ENCODE measurements around the gene RALGPS1. TPM values are rescaled to one million over a fixed set of nuclear protein-coding genes. Genes with fewer than 3 reads are reported as not detected.

RALGPS1 gene
- total RNA-seq, 1 experiment from 2014 or later, result 8.2 TPM

DNA sequence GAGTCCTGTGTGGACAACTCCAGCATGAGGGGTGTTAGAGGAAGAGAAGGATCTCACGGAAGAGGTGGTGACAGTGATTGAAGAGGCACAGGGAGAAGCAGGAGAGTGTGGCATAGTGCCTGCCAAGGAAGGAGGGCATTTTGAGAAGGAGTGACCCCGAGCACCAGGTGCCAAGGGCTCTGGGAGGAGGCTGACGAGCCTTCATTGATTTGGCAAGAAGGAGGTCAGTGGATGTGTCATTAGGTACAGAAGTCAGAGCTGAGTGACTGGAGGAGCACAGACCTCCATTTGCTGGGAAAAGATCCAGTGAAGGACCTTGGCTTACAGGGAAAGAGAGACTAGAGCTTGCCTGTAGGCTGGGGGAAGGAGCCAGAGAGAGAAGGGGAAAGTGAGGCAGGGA is 278.2 kb downstream of the RALGPS1 start:
- H3K79me2 ChIP-seq (ENCODE audit: low read length), result no peaks in the 10 kb centered on the region
- no peak overlapping the region for H3K4me2 ChIP-seq (ENCODE audit: low read depth, low read length, poor library complexity, severe bottlenecking)
- H3K27ac ChIP-seq (ENCODE audit: low read length), result no peak overlapping the region
- no peak for DNase-seq
- no peaks in the 10 kb centered on the region for H3K9me3 ChIP-seq (ENCODE audit: low read length)
- H3K9me2 ChIP-seq (replicated peaks; ENCODE audit: insufficient read depth, low read length), result no peaks in the 10 kb centered on the region
- H3K36me3 ChIP-seq (ENCODE audit: insufficient read depth, low read length), result no peaks in the 10 kb centered on the region
- no peak overlapping the region for H3K9ac ChIP-seq (ENCODE audit: low read length)
- no peak overlapping the region for H2AFZ ChIP-seq (ENCODE audit: low read length)
- H3K4me1 ChIP-seq (ENCODE audit: low read length), result no peaks in the 10 kb centered on the region
- no peak overlapping the region for H3K4me3 ChIP-seq (ENCODE audit: low read length)
- H3K27me3 ChIP-seq (ENCODE audit: low read length), result no peaks in the 10 kb centered on the region
- H4K20me1 ChIP-seq (ENCODE audit: insufficient read depth, low read depth, low read length), result no peaks in the 10 kb centered on the region

DNA sequence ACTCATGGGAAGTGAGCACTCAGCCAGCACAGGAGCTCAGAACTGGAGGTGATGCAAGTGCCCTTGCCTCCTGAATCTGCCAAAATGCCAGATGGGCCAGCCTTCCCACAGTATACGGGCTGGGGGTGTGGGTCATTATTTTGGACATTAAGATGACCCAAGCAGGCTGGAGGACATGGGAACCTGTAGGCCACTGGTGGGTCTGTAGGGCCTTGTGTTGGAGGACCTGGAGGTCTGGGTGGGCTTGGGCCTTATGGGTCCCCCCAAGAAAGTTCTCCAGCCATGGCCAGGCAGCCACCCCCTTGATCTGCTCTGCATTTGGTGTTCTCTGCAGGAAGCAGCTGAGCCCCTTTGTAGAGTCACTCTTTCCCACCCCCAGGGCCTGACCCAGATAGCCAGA is 278.9 kb downstream of the RALGPS1 start:
- H3K4me3 ChIP-seq (ENCODE audit: low read length), result no peak overlapping the region
- no peak overlapping the region for H2AFZ ChIP-seq (ENCODE audit: low read length)
- H3K4me1 ChIP-seq (ENCODE audit: low read length), result no peaks in the 10 kb centered on the region
- H3K27me3 ChIP-seq (ENCODE audit: low read length), result no peaks in the 10 kb centered on the region
- DNase-seq, result no peak
- H3K36me3 ChIP-seq (ENCODE audit: insufficient read depth, low read length), result no peaks in the 10 kb centered on the region
- H3K27ac ChIP-seq (ENCODE audit: low read length), result no peak overlapping the region
- no peaks in the 10 kb centered on the region for H3K9me2 ChIP-seq (replicated peaks; ENCODE audit: insufficient read depth, low read length)
- H3K79me2 ChIP-seq (ENCODE audit: low read length), result no peaks in the 10 kb centered on the region
- no peaks in the 10 kb centered on the region for H3K9me3 ChIP-seq (ENCODE audit: low read length)
- no peak overlapping the region for H3K4me2 ChIP-seq (ENCODE audit: low read depth, low read length, poor library complexity, severe bottlenecking)
- H3K9ac ChIP-seq (ENCODE audit: low read length), result no peak overlapping the region
- H4K20me1 ChIP-seq (ENCODE audit: insufficient read depth, low read depth, low read length), result 0 out of 2 replicates have a peak, but pooled peaks cover 4% of the 10 kb centered on the region

DNA sequence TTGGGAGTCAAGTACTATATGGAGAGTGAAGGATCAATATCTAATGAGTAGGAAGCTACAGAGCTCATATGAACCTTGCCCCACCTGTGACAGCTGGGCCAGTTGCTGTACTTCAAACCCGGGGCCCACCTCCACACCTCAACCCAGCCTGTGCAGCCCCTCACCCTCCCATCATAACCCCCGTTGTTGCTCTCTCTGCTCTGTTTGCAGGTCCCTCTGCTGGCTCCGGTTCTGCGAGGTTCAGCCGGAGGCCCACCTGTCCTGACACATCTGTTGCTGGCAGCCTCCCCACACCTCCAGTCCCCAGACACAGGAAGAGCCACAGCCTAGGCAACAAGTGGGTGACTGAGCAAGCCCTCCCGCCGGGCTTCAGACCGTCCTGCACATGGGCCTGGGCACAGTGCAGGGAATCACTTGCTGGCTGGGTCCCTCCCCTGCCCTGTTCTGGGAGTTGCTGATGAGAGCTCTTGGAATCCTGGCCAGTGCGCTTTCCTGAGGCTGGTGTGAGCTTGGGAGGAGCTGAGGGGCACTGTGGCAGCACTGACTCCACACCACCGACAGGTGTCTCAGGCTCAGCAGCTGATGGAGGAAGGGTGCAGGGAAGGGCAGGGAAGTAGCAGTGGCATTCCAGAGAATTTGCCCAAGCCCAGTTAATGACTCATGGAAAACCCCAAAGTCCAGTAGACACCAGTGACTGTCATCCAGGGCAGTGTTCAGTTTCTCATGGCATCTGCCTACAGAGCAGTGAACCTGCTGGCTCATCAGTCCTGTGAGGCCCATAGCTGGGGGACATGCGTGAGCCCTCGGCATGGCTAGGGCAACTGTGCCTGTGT is 280.5 kb downstream of the RALGPS1 start:
- Histone ChIP-seq H3K9me3 (ENCODE audit: low read length) (no peaks in the 10 kb centered on the region), H3K9ac (ENCODE audit: low read length) (no peak overlapping the region), H3K79me2 (ENCODE audit: low read length) (no peaks in the 10 kb centered on the region), H2AFZ (ENCODE audit: low read length) (no peak overlapping the region), H3K4me1 (ENCODE audit: low read length) (no peaks in the 10 kb centered on the region), H3K36me3 (ENCODE audit: insufficient read depth, low read length) (no peaks in the 10 kb centered on the region), H3K27me3 (ENCODE audit: low read length) (no peaks in the 10 kb centered on the region), H3K9me2 (replicated peaks; ENCODE audit: insufficient read depth, low read length) (no peaks in the 10 kb centered on the region), H3K27ac (ENCODE audit: low read length) (no peak overlapping the region), H4K20me1 (ENCODE audit: insufficient read depth, low read depth, low read length) (0 out of 2 replicates have a peak, but pooled peaks cover 9% of the 10 kb centered on the region), H3K4me2 (ENCODE audit: low read depth, low read length, poor library complexity, severe bottlenecking) (no peak overlapping the region), H3K4me3 (ENCODE audit: low read length) (no peak overlapping the region)
- no peak for DNase-seq

DNA sequence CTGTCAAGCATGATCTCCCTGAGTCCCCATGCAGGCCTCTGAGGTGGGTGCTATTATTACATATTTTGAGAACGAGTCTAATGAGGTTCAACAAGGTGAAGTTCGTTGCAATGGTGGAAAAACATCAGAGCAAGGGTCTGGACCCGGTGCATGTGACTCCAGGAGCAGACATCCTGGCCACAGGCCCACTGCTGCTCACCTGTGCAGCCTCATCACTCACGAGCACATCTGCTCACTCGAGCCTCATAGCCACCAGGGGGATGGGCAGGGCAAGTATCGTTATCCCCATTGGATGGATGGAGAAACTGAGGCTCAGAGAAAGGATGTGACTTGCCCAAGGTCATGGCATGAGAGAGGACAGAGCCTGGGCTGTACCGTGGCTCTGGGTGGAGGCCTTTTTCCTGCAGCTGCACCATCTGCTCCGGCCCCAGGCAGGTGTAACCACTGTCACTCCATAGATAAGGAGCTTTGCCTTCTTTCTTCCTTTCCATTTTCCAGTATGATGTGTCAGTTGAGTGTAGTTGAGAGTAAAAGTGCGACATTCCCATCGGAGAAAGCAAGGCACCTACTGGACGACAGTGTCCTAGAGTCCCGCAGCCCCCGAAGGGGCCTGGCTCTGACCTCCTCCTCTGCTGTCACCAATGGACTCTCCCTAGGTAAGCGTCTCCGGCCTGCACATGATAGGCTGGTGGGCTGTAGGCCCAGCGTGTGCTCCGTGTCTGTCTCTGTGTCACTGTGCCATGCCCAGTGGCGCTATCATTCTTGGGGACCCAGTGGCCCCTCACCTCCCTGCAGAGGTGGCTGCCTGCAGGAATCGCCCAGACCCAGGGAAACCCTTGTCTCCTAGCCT is 281.6 kb downstream of the RALGPS1 start:
- Histone ChIP-seq H3K27ac (ENCODE audit: low read length) (no peak overlapping the region), H3K9me3 (ENCODE audit: low read length) (no peaks in the 10 kb centered on the region), H3K9me2 (replicated peaks; ENCODE audit: insufficient read depth, low read length) (no peaks in the 10 kb centered on the region), H3K4me2 (ENCODE audit: low read depth, low read length, poor library complexity, severe bottlenecking) (no peak overlapping the region), H3K4me3 (ENCODE audit: low read length) (no peak overlapping the region), H3K4me1 (ENCODE audit: low read length) (no peaks in the 10 kb centered on the region), H3K27me3 (ENCODE audit: low read length) (no peaks in the 10 kb centered on the region), H4K20me1 (ENCODE audit: insufficient read depth, low read depth, low read length) (0 out of 2 replicates have a peak, but pooled peaks cover 9% of the 10 kb centered on the region), H2AFZ (ENCODE audit: low read length) (no peak overlapping the region), H3K36me3 (ENCODE audit: insufficient read depth, low read length) (no peaks in the 10 kb centered on the region), H3K79me2 (ENCODE audit: low read length) (no peaks in the 10 kb centered on the region), H3K9ac (ENCODE audit: low read length) (no peak overlapping the region)
- DNase-seq, result no peak

DNA sequence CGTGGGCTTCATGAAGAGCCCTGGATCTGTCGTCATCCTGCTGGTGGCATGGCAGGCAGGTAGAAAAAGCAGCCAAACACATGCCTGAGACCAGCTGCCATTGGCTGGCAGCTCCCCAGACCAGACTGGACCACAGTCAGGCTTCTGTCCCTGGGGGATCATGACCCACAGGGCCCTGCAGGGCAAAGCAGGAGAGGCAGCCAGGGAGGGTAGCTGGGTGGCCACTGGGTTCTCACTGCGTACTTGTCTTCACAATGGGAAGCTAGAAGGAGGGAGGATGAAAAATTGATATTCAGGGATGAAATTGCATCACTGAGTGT is 282.2 kb downstream of the RALGPS1 start:
- H3K27ac ChIP-seq (ENCODE audit: low read length), result no peak overlapping the region
- no peak overlapping the region for H3K4me3 ChIP-seq (ENCODE audit: low read length)
- DNase-seq, result no peak
- H3K4me1 ChIP-seq (ENCODE audit: low read length), result no peaks in the 10 kb centered on the region
- no peaks in the 10 kb centered on the region for H3K79me2 ChIP-seq (ENCODE audit: low read length)
- 0 out of 2 replicates have a peak, but pooled peaks cover 9% of the 10 kb centered on the region for H4K20me1 ChIP-seq (ENCODE audit: insufficient read depth, low read depth, low read length)
- no peak overlapping the region for H3K9ac ChIP-seq (ENCODE audit: low read length)
- H3K4me2 ChIP-seq (ENCODE audit: low read depth, low read length, poor library complexity, severe bottlenecking), result no peak overlapping the region
- no peaks in the 10 kb centered on the region for H3K36me3 ChIP-seq (ENCODE audit: insufficient read depth, low read length)
- H3K27me3 ChIP-seq (ENCODE audit: low read length), result no peaks in the 10 kb centered on the region
- no peak overlapping the region for H2AFZ ChIP-seq (ENCODE audit: low read length)
- no peaks in the 10 kb centered on the region for H3K9me3 ChIP-seq (ENCODE audit: low read length)
- H3K9me2 ChIP-seq (replicated peaks; ENCODE audit: insufficient read depth, low read length), result no peaks in the 10 kb centered on the region

DNA sequence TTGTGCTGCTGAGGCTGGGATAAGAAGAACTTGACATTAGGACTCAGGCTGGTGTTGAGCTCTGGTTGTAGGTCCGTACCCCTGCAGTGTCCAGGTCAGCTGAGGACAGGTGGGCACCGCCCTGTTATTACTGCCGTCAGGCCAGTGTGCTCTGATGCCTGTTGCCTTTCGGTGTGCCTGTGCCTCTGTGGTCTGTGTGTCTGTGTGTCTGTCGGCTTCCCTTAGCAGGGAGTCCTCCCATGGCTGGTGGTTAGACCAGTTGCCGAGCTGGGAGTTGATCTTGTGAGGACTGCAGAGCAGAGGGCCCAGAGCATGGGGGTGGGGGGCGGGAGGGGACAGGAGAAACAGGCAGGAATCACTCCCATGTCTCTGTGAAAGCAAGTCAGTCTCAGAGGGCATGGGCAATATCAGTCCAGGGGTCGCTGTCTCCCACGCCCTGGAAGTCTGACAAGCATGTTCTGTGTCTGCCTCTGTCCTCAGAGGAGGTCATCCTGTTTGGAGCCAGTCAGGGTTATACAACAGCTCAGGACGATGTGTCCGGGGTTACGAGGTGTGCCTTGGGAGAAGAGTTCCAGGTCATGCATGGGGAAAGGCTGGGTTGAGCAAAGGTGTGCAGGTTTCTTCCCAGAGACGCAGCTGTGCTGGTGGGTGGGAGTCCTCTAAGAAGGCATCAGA is 282.7 kb downstream of the RALGPS1 start:
- no peaks in the 10 kb centered on the region for H3K4me1 ChIP-seq (ENCODE audit: low read length)
- no peaks in the 10 kb centered on the region for H3K9me2 ChIP-seq (replicated peaks; ENCODE audit: insufficient read depth, low read length)
- H3K9me3 ChIP-seq (ENCODE audit: low read length), result no peaks in the 10 kb centered on the region
- no peaks in the 10 kb centered on the region for H3K79me2 ChIP-seq (ENCODE audit: low read length)
- no peak overlapping the region for H3K27ac ChIP-seq (ENCODE audit: low read length)
- H3K27me3 ChIP-seq (ENCODE audit: low read length), result no peaks in the 10 kb centered on the region
- H2AFZ ChIP-seq (ENCODE audit: low read length), result no peak overlapping the region
- no peak overlapping the region for H3K9ac ChIP-seq (ENCODE audit: low read length)
- H3K4me3 ChIP-seq (ENCODE audit: low read length), result no peak overlapping the region
- no peak for DNase-seq
- no peaks in the 10 kb centered on the region for H3K36me3 ChIP-seq (ENCODE audit: insufficient read depth, low read length)
- no peak overlapping the region for H3K4me2 ChIP-seq (ENCODE audit: low read depth, low read length, poor library complexity, severe bottlenecking)
- H4K20me1 ChIP-seq (ENCODE audit: insufficient read depth, low read depth, low read length), result 0 out of 2 replicates have a peak, but pooled peaks cover 9% of the 10 kb centered on the region

DNA sequence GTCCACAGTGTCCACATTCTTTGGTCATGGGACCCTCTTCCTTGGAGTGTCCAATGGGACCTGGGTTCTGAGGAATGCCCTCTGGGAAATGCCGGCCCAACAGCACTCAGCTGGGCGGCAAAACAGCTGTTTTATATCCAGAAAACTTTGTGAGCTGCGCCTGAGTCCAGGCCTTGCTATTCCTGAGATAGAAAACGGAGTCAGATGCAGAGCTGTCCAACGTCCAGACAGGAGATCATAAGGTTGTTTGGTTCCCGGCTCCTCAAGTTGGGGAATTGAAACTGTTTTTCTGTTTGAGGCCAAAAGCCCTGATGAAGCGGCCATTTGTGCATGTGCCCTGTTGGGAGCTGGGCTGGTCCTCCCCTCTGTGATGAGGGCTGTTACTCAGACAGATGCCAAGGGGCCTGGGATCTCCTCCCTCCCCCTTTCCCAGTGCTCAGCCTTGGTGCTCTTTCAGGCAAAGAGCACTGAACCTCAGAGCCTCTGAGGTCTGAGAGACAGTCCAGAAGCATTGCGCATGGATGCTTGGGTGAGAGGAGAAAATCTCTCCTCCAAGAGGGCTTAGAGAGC is 283.4 kb downstream of the RALGPS1 start:
- DNase-seq, result no peak
- Histone ChIP-seq H3K27ac (ENCODE audit: low read length) (no peak overlapping the region), H3K4me3 (ENCODE audit: low read length) (no peak overlapping the region)

More for the DNA sequence above, 283.4 kb downstream of the RALGPS1 start:
- no peak overlapping the region for H3K9ac ChIP-seq (ENCODE audit: low read length)
- H3K4me2 ChIP-seq (ENCODE audit: low read depth, low read length, poor library complexity, severe bottlenecking), result no peak overlapping the region
- H3K79me2 ChIP-seq (ENCODE audit: low read length), result no peaks in the 10 kb centered on the region
- H3K36me3 ChIP-seq (ENCODE audit: insufficient read depth, low read length), result no peaks in the 10 kb centered on the region
- 0 out of 2 replicates have a peak, but pooled peaks cover 9% of the 10 kb centered on the region for H4K20me1 ChIP-seq (ENCODE audit: insufficient read depth, low read depth, low read length)
- H3K9me2 ChIP-seq (replicated peaks; ENCODE audit: insufficient read depth, low read length), result no peaks in the 10 kb centered on the region
- no peak overlapping the region for H2AFZ ChIP-seq (ENCODE audit: low read length)
- H3K4me1 ChIP-seq (ENCODE audit: low read length), result no peaks in the 10 kb centered on the region
- H3K27me3 ChIP-seq (ENCODE audit: low read length), result no peaks in the 10 kb centered on the region
- no peaks in the 10 kb centered on the region for H3K9me3 ChIP-seq (ENCODE audit: low read length)
